ENCODE data around the gene TTF2. TPM values are rescaled to one million over a fixed set of nuclear protein-coding genes. Genes with fewer than 3 reads are reported as not detected.
"Not testable (repeated sequence)": the region's sequence is repeated elsewhere in the genome, so short reads cannot be mapped to it uniquely, and the experiment has no call there.

The TTF2 gene
- polyA plus RNA-seq, 4 donors = 1.8 to 18.6 (median 4.9) TPM

DNA sequence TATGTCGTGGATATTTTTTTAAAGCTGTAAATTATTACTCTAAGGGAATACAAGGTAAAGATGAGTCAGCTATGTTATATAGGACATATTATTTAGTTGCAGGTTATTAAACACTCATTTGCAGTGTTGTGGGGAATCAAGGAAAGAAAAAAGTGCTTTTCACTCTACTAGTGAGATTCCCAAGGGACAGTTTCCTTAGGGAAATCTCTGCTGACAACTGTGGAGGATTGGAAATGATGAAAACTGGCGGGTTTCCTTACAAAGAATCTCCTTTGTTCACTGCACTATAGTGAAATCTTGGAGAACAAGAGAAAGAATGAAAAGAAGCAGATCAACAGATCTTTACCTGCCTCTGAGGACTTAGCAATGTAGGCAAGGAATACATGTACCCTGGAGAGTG lies 85.9 kb downstream of the TTF2 start:
- 79 to 91% (median 83%) methylated on average over 2 of the region's 2 CpGs for WGBS, 3 donors
- Histone ChIP-seq H3K27me3 (ENCODE audit: control insufficient read depth in 3 of 3, insufficient read depth in 3 of 3, low read length in 3 of 3) (peaks cover 0 to 2% (median 0%) of the 10 kb centered on the region in 3 donors), H3K4me3 (ENCODE audit: low read depth in 1 of 3, low read length in 3 of 3) (no peak overlapping the region), H3K27ac (ENCODE audit: low read depth in 1 of 3, low read length in 2 of 3) (no peak overlapping the region), H3K36me3 (ENCODE audit: control insufficient read depth in 3 of 3, insufficient read depth in 2 of 3, low read depth in 1 of 3, low read length in 3 of 3) (no peaks in the 10 kb centered on the region), H3K4me1 (ENCODE audit: control insufficient read depth in 3 of 3, insufficient read depth in 2 of 3, low read depth in 1 of 3, low read length in 2 of 3) (no peaks in the 10 kb centered on the region), H3K9me3 (ENCODE audit: control insufficient read depth in 2 of 2, insufficient read depth in 1 of 2, low read depth in 1 of 2, low read length in 1 of 2) (no peaks in the 10 kb centered on the region)
- FAIRE-seq = no peak
- DNase-seq = no peak

DNA sequence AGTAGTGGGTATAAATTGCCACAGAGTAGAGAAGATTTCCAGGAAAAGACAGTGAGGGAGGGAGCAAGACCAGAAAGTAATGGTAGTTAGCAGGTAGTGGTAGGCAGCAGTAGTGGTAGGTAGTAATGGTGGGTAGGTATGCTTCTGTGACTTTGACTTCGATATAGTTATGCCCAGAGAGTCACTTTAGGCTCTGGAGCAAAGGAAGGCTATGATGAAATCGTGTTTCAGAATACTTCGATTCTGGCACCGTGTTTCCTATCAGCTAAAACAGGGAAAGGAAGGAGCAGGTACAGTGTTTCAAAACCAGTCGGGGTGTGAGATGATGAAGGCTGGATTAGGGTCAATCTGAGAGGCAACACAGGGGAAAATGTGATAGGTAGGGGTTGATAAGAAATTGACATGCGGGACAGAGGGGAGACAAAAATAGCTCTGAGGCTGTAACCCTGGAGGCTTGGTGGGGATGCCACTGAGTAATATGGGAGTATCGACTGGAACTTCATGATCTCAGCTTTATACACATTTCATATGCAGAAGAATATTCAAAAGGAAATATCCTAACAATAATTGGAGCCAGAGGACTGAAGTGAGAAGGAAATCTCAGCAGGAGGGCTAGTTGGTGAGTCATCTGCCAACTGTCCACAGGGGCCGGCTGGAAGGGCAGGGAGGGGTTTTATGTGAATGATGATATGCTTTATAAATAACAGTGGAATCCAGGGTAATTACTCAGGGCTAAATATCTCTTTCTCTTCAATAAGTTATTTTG lies 86.6 kb downstream of the TTF2 start:
- Histone ChIP-seq H3K27me3 (ENCODE audit: control insufficient read depth in 3 of 3, insufficient read depth in 3 of 3, low read length in 3 of 3) (peaks cover 0 to 2% (median 0%) of the 10 kb centered on the region in 3 donors), H3K9me3 (ENCODE audit: control insufficient read depth in 2 of 2, insufficient read depth in 1 of 2, low read depth in 1 of 2, low read length in 1 of 2) (no peaks in the 10 kb centered on the region), H3K36me3 (ENCODE audit: control insufficient read depth in 3 of 3, insufficient read depth in 2 of 3, low read depth in 1 of 3, low read length in 3 of 3) (no peaks in the 10 kb centered on the region), H3K27ac (ENCODE audit: low read depth in 1 of 3, low read length in 2 of 3) (no peak overlapping the region), H3K4me3 (ENCODE audit: low read depth in 1 of 3, low read length in 3 of 3) (no peak overlapping the region), H3K4me1 (ENCODE audit: control insufficient read depth in 3 of 3, insufficient read depth in 2 of 3, low read depth in 1 of 3, low read length in 2 of 3) (no peaks in the 10 kb centered on the region)
- no peak for FAIRE-seq
- DNase-seq = no peak
- 71 to 78% (median 74%) methylated on average over 8 of the region's 8 CpGs for WGBS, 3 donors

DNA sequence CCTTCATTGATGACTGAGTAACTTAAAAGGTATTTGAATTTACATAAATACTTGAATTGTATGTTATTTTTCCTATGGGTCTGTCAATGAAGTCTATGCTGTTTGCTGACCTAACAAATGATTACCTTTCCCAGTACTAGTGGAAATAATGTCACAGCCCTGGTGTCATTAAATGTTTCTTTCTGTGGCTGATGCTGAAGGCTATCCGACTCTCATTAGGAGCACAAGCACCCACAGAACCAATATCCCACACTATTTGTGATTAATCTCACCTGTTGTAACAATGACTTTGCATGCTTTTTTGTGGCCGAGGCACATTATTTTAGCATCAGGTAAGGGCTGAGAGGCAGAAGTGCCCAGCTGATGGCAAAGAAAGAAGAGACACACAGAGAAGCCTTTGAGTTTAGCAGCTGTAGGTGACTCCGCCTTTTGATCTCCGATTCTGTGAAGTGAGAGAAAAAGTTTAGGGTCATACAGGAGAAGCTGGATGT lies 87.3 kb downstream of the TTF2 start:
- Histone ChIP-seq H3K27ac (ENCODE audit: low read depth in 1 of 3, low read length in 2 of 3) (no peak overlapping the region), H3K36me3 (ENCODE audit: control insufficient read depth in 3 of 3, insufficient read depth in 2 of 3, low read depth in 1 of 3, low read length in 3 of 3) (no peaks in the 10 kb centered on the region), H3K4me3 (ENCODE audit: low read depth in 1 of 3, low read length in 3 of 3) (no peak overlapping the region), H3K4me1 (ENCODE audit: control insufficient read depth in 3 of 3, insufficient read depth in 2 of 3, low read depth in 1 of 3, low read length in 2 of 3) (no peaks in the 10 kb centered on the region), H3K9me3 (ENCODE audit: control insufficient read depth in 2 of 2, insufficient read depth in 1 of 2, low read depth in 1 of 2, low read length in 1 of 2) (no peaks in the 10 kb centered on the region), H3K27me3 (ENCODE audit: control insufficient read depth in 3 of 3, insufficient read depth in 3 of 3, low read length in 3 of 3) (peaks cover 0 to 2% (median 0%) of the 10 kb centered on the region in 3 donors)
- DNase-seq = no peak
- WGBS, 3 donors = 69 to 77% (median 71%) methylated on average over 4 of the region's 4 CpGs
- FAIRE-seq = no peak

DNA sequence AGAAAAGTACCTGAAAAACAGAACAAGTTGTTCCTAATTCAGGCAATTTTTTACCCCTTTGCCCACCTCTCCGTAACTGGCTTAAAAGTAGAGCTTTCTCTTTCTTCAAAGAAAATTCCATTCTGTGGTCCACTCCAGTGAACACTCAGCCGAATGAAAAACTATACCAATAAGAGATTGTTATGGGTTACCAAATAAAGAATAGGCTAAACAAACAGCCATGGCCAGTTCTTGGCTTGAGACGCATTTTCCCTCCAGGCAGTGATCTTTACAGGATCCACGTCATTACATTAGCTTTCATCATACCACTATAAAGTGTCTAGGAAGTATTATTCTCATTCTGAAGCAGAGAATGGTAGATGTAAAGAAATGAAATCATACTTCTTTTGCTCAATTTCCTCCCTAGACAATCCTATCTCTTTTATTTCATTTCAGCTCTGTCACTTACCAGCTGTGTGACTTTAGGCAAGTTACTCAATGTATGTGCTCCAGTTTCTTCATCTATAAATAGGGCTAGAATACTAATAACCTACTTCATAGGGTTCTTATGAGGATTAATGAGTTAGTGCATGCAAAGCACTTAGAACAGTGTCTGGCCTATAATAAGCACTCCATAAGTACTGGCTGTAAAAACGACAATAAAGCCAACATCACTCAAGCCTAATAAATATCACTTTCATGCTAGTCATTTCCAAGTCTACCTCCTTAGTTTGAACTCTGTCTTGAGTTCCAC lies 87.9 kb downstream of the TTF2 start:
- Histone ChIP-seq H3K9me3 (ENCODE audit: control insufficient read depth in 2 of 2, insufficient read depth in 1 of 2, low read depth in 1 of 2, low read length in 1 of 2) (no peaks in the 10 kb centered on the region), H3K27ac (ENCODE audit: low read depth in 1 of 3, low read length in 2 of 3) (no peak overlapping the region), H3K4me3 (ENCODE audit: low read depth in 1 of 3, low read length in 3 of 3) (no peak overlapping the region), H3K36me3 (ENCODE audit: control insufficient read depth in 3 of 3, insufficient read depth in 2 of 3, low read depth in 1 of 3, low read length in 3 of 3) (no peaks in the 10 kb centered on the region), H3K27me3 (ENCODE audit: control insufficient read depth in 3 of 3, insufficient read depth in 3 of 3, low read length in 3 of 3) (peaks cover 0 to 2% (median 0%) of the 10 kb centered on the region in 3 donors), H3K4me1 (ENCODE audit: control insufficient read depth in 3 of 3, insufficient read depth in 2 of 3, low read depth in 1 of 3, low read length in 2 of 3) (no peaks in the 10 kb centered on the region)
- FAIRE-seq (no peak), DNase-seq (no peak)
- 70 to 91% (median 80%) methylated on average over 5 of the region's 5 CpGs for WGBS, 3 donors

DNA sequence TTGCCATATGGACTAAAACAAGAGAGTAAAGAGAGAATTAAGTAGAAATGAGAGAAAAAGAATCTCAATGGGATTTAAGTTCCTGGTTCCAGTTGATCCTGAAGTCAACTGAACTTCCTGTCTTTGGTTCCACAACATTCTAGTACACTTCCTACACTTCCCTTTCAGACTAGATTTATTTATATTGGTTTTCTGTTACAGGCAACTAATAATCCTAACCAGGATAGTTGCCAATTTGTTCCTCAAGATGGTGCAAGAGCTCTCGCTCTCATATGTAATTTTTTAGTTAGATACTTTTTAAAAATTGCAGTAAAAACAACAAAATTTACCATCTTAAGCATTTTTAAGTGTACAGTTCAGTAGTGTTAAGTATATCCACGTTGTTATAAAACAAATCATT lies 90.2 kb downstream of the TTF2 start:
- FAIRE-seq = no peak

DNA sequence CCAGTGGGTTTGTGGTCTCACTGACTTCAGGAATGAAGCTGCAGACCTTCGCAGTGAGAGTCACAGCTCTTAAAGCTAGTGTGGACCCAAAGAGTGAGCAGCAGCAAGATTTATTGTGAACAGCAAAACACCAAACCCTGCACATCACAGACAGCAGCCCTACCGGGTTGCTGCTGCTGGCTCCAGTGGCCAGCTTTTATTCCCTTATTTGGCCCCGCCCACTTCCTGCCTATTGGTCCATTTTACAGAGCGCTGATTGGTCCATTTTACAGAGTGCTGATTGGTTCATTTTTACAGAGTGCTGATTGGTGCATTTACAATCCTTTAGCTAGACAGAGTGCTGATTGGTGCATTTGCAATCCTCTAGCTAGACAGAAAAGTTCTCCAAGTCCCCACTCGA lies 91.2 kb downstream of the TTF2 start:
- not testable (repeated sequence) for FAIRE-seq; H3K4me3 ChIP-seq (ENCODE audit: low read depth in 1 of 3, low read length in 3 of 3); H3K36me3 ChIP-seq (ENCODE audit: control insufficient read depth in 3 of 3, insufficient read depth in 2 of 3, low read depth in 1 of 3, low read length in 3 of 3); H3K27me3 ChIP-seq (ENCODE audit: control insufficient read depth in 3 of 3, insufficient read depth in 3 of 3, low read length in 3 of 3); H3K9me3 ChIP-seq (ENCODE audit: control insufficient read depth in 2 of 2, insufficient read depth in 1 of 2, low read depth in 1 of 2, low read length in 1 of 2); H3K4me1 ChIP-seq (ENCODE audit: control insufficient read depth in 3 of 3, insufficient read depth in 2 of 3, low read depth in 1 of 3, low read length in 2 of 3); DNase-seq; H3K27ac ChIP-seq (ENCODE audit: low read depth in 1 of 3, low read length in 2 of 3)
- WGBS, 3 donors = 88 to 95% (median 91%) methylated on average over 5 of the region's 5 CpGs

More for the DNA sequence above, 90.2 kb downstream of the TTF2 start:
- WGBS, 3 donors = 66 to 82% (median 79%) methylated on average over 2 of the region's 2 CpGs
- no peak for DNase-seq
- Histone ChIP-seq H3K36me3 (ENCODE audit: control insufficient read depth in 3 of 3, insufficient read depth in 2 of 3, low read depth in 1 of 3, low read length in 3 of 3) (no peaks in the 10 kb centered on the region), H3K9me3 (ENCODE audit: control insufficient read depth in 2 of 2, insufficient read depth in 1 of 2, low read depth in 1 of 2, low read length in 1 of 2) (no peaks in the 10 kb centered on the region), H3K27me3 (ENCODE audit: control insufficient read depth in 3 of 3, insufficient read depth in 3 of 3, low read length in 3 of 3) (peaks cover 0 to 2% (median 0%) of the 10 kb centered on the region in 3 donors), H3K4me1 (ENCODE audit: control insufficient read depth in 3 of 3, insufficient read depth in 2 of 3, low read depth in 1 of 3, low read length in 2 of 3) (no peaks in the 10 kb centered on the region), H3K4me3 (ENCODE audit: low read depth in 1 of 3, low read length in 3 of 3) (no peak overlapping the region), H3K27ac (ENCODE audit: low read depth in 1 of 3, low read length in 2 of 3) (no peak overlapping the region)

Other genes starting within 250 kb of the TTF2 start
- gene PTGFRN, start 150.4 kb upstream of the TTF2 start, polyA plus RNA-seq = 10 to 100 TPM; 12.7 to 26.9 (median 19.2) TPM
- 1 to 10 TPM; 1.3 to 6.2 (median 3.0) TPM for gene CD101, start 58.6 kb upstream of the TTF2 start, polyA plus RNA-seq
- 1 to 10 TPM; 1.9 to 7.2 (median 4.0) TPM for gene TRIM45, start 61.4 kb downstream of the TTF2 start, polyA plus RNA-seq
- gene VTCN1, start 150.6 kb downstream of the TTF2 start, polyA plus RNA-seq = under 1 TPM in 3 of 4 donors, not detected in 1; 0.03 to 0.27 (median 0.10) TPM

Measured in small intestine (tissue), 7 donors.